HG03442 (cell line): ENCODE data around the gene ANKRD28.
A peak's percentile ranks its signal among the peaks of the same experiment; 100 is the strongest.

Source experiments
- ATAC-seq: cut with Tn5 transposase; IDR thresholded peaks from one replicate; pipeline ENCODE4 v1.9.1; 2021; ENCODE audit warnings: mild to moderate bottlenecking, moderate library complexity; ENCODE audit not compliant: unreplicated experiment

The ANKRD28 gene

GRCh38 chr3:15728766-15729165, 69.0 kb downstream of the ANKRD28 start:
- ATAC-seq, result no peak

DNA sequence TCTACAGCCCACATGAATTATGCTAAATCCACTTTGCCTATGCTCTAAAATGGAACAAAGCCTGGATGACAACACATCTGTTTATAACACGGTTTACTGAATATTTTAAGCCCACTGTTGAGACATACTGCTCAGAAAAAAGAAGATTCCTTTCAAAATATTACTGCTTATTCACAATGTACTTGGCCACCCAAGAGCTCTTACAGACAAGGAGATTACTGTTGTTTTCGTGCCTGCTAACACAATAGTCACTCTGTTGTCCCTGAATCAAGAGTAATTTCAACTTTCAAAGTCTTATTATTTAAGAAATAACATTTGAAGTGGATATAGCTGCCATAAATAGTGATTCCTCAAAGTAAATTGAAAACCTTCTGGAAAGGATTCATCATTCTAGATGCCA, 70.9 kb downstream of the ANKRD28 start:
- ATAC-seq, result no peak

DNA sequence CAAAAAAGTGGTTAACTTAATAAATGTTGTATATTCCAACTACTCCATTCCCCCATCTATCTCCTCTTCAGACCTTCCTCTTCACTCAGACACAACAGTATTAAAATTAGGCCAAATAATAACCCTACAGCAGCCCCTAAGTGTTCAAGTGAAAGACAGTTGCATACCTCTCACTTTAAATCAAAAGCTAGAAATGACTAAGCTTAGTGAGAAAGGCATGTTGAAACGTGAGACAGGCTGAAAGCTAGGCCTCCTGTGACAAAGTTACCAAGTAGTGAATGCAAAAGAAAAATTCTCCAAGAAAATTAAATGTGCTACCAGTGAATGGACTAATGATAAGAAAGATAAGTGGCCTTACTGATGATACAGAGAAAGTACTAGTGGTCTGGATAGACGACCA, 71.7 kb downstream of the ANKRD28 start:
- peak; percentile 94 for ATAC-seq

GRCh38 chr3:15724446-15724845, 73.3 kb downstream of the ANKRD28 start:
- no peak for ATAC-seq

DNA sequence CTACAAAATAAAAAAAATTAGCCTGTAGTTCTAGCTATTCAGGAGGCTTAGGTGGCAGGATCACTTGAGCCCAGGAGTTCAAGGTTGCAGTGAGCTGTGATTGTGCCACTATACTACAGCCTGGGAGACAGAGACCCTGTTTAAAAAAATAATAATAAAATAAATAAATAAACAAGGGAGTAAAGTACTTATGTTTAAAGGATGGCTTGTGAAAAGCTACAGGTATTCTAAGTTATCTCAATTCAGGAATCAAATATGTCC, 74.2 kb downstream of the ANKRD28 start:
- no peak for ATAC-seq

DNA sequence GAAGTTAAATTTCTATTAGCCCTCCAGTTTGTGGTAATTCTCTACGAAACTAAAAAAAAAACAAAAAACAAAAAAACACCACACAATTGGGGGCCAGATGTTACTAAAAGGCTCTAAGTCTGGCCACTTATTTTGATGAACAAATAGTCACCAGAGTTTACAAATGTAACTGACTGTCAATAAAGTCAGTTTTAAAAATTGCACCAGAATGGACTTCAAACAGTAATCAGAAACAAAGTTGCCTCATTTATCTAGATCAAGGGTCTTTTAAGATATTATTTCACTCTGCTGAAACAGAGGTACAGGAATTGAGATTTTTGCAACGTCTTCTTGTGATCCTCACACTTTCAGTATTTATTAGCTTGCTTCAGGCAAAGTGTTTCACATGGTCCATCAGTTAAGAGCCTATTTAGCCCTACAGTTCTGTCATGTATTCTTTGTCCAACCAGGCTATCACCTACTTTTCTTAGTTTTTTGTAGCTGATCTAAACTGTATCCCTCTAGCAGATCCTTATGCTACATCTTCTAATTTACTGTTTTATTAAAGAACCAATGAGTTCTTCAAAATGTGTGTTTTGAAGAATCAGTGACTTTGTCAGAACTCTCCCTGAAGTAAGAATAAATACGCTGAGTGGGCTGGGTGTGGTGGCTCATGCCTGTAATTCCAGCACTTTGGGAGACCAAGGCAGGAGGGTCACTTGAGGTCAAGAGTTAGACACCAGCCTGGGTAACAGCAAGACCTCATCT, 74.7 kb downstream of the ANKRD28 start:
- no peak for ATAC-seq

GRCh38 chr3:15716178-15716577, 81.6 kb downstream of the ANKRD28 start:
- ATAC-seq, result no peak

DNA sequence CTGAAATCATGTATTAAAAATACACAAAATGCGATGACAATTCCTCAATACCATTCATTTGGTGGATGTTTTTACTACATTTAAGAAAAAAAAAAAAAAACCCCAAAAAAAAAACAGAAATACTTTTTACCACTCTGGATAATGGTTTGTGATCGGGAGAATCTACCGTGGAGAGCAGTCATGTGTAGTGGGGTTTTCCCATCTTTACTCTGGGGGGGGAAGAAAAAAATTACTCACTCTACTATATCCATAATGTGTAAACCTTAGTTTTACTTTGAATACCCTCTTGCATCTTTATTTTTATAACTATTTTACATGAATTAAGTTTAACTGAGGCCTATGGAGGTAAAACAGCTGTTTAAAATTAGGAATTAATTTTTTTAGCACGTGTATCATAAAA, 83.3 kb downstream of the ANKRD28 start:
- no peak for ATAC-seq

DNA sequence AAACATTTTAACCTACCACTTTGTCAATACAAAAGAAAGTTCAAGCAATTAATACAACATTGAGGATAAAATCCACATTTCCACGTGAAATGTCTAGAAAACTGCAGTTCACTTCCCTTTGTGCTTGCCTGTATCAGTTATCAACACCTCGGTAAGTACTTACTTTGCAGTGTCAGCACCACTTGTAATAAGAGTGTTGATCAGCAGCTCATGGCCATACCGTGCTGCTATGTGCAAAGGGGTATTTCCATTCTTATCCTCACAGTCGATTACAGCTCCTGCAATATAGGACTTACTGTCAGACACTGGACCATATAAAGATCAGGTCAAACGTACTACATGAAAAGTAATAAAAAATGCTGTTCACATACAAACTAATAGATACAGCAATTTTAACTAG, 84.4 kb downstream of the ANKRD28 start:
- ATAC-seq, result no peak

GRCh38 chr3:15711281-15711680, 86.5 kb downstream of the ANKRD28 start:
- ATAC-seq, result no peak

DNA sequence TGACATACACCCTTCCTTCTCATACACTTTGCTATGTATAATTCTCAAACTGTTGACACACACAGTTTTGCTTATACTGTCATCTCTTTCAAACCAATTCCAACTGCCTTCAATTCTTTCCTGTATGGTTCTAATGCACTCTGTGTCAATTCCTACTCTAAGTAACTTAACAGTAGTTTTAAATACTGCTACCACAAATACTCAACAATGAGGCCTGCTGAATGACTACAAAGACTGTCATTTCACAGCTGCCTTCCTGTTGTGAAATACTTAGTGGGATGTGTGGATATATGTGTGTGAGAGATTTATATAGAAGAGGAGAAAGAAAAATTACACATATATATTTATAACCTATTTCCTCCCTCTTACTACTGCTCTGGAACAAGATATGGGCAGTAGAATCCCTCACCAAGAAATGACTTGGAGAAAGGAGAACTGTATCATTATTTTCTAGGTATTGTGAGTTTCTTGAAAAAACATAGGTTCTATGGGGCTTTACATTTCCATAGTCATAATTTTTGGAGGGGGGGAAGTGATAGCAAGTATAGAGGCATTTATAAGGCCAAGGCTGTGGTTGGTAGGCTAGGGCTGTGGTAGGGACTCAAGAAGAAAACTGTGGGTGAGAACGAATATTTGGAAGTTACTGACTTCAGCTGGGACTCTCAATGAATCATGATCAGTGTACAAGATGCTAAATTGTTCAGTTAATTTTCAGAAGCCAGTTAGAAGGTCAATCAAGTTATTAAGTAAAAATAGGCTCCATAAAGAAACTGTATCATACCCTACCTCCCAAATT, 88.7 kb downstream of the ANKRD28 start:
- ATAC-seq, result no peak

- no peak for ATAC-seq
These were observed 90.0 kb downstream of the ANKRD28 start for GRCh38 chr3:15707779-15708178.

GRCh38 chr3:15703346-15703745, 94.4 kb downstream of the ANKRD28 start:
- ATAC-seq, result no peak

- ATAC-seq, result no peak
These were observed 103.2 kb downstream of the ANKRD28 start for GRCh38 chr3:15694628-15695027.

DNA sequence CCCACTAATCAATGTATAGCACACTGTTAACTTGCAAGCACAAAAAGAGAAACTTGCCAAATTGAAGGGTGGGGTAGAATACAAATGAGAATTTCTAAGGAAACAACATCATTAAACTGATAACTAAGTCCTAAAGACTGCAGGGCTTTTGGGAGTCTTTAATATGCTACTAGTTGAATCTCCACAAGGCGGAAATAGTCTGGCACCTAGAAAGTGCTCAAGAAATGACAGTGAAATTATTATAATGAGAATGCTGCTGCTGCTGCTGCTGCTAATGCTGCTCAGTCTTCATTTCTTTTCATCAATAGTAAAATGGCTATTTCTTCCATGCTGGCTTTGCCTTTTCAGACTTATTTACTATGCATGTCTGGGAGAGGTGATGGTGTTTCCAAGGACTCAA, 104.4 kb downstream of the ANKRD28 start:
- no peak for ATAC-seq

- ATAC-seq, result no peak
These were observed 107.0 kb downstream of the ANKRD28 start for GRCh38 chr3:15690748-15691147.

DNA sequence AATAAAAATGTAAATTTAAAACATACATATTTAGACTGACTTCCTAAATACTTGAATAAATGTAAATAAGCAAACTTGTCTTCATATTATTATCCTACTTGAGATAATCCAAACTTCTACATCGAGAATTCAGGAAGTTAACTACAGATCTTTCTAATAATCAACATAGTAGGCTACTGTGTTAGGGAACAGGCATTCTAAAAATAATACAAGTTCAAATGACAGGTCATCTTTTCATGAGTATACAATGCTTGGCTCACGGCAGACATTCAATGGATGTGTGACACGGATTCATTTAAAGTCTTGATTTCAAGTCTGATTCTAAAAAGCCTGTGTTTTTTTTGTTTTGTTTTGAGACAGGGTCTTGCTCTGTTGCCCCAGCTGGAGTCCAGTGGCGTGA, 107.5 kb downstream of the ANKRD28 start:
- no peak for ATAC-seq

DNA sequence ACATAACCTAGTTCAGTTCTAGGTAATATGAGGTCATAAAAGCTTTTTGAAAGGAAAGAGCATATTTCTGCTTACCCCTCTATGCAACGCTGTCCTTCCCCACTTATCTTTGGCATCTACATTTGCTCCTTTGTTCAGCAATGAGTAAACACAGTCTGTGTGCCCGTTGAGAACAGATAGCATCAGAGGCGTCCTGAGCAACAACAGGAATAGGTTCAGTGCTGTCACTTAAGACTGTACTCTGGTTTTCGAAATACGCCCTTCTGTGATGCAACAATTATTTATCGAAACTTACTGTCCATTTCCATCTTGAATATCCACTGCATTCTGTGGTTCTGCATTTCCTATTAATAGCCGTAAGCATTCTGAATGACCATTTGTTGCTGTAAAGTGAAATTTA, 111.9 kb downstream of the ANKRD28 start:
- no peak for ATAC-seq

DNA sequence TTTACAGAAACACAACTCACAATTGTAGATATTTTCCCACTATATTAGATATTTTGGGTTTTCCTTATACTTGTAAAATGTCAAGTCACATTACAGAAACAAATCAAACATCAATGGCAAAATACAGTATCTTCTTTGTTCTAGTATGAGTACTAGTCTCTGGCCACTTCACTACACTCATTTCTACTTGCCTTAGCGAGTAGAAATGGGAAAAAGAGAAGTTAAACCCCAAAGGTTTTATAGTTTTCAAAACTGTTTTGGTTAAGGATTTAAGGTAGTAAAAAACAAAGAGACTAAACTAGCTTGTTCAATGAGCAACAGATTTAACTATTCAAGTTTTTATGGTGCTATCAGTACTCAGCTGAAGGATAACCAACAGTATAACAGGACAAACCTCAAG, 114.5 kb downstream of the ANKRD28 start:
- ATAC-seq, result no peak

DNA sequence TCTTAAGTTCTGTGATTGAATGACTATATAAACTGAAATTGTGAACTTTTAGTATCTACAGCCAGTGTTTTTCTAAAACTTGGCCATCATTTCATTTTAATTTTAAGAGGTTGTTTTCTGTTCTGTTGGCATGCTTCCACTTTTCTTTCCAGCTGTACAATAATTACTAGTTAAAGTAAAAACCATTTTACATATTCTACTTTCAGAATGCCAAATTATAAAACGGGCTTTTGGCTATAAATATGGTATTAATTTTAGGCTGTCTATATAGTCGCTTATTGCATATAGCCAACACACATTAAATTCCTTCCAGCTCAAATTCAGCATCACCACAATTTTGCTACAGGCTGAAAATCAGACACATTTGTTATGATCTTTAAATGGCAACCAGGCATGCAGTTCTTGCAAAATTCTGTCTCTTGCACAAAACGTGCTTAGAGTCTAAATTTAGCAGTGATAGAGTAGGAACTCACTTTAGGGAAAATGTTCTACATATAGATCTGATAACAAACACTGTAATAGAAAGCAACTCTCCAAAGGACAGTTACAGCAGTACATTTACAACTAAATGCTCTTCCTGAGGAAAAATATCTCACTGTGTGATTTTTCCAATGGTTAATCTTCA, 115.1 kb downstream of the ANKRD28 start:
- no peak for ATAC-seq

DNA sequence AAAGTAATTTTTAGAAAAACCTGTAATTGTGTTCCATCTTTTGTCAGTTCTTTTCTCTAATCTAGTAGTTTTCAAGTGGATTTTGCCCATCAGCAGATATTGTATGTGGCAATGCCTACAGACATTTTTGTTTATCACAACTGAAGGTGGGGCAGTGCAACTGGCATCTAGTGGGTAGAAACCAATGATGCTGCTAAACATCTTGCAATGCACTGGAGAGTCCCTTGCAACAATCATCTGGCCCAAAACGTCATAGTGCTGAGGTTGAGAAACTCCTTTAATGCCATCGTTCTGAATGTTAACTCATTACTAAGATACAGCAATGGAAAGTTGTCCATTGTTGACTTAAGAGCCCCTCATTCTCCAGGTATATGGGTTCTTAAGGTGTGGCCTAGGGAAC, 116.1 kb downstream of the ANKRD28 start:
- ATAC-seq, result no peak

DNA sequence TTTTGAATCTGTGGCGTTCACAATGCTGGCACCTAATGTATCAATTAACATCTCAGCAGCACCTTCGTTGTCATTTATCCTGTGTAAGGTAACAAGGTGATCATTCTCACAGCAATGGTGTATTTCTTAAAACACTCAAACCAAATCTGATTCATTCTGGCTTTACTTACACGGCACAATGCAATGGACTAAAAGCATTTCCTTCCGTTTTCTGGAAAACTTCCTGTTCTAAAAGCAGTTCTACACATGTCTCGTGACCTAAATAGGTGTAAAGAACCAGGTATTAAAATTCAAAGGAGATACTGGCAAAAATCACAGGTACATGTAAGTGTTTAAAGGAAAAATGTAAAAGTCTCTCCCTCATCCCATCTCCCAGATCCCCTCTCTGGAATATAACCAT, 118.5 kb downstream of the ANKRD28 start:
- ATAC-seq, result no peak
